Gastroesophageal sphincter (tissue), 3 donors: ENCODE measurements around the gene CDH6.

Source experiments
- POLR2AphosphoS5 ChIP-seq: sonication (generic); formaldehyde crosslinking; IDR thresholded peaks from one replicate; pipeline ENCODE4 v1.6.1; 2017; ENCODE audit warnings: antibody characterized with exemption
- TF ChIP-seq, protein P1 (sequence below), 4 experiments: fragments of 200-600 bp in 2 of 4; fragments of 450-650 bp in 2 of 4; sonication (generic) in 1 of 4; IDR thresholded peaks; one replicate each; pipeline ENCODE4 v1.5.1; 2017 to 2019; ENCODE audit warnings: antibody characterized with exemption in 4 of 4, mild to moderate bottlenecking in 2 of 4, moderate library complexity in 2 of 4

DNA sequence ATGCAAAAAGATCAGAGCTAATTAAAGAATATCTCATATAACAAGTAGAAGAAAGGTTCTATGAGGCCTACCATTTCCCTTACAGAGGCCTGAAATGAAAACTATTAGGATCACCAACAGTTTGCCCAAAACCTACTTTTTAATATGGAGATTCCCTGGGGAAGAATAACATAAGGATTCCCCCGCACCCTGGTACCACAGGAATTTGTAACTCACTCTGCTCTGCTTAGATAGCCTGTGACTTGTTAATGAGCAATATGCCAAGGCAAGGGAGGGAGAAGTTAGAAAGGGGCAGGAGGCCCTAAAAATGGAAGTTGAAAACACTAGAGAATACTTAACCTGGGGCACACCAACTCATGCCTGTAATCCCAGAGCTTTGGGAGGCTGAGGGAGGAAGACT is 107.0 kb downstream of the CDH6 start:
- TF ChIP-seq, protein P1, sequence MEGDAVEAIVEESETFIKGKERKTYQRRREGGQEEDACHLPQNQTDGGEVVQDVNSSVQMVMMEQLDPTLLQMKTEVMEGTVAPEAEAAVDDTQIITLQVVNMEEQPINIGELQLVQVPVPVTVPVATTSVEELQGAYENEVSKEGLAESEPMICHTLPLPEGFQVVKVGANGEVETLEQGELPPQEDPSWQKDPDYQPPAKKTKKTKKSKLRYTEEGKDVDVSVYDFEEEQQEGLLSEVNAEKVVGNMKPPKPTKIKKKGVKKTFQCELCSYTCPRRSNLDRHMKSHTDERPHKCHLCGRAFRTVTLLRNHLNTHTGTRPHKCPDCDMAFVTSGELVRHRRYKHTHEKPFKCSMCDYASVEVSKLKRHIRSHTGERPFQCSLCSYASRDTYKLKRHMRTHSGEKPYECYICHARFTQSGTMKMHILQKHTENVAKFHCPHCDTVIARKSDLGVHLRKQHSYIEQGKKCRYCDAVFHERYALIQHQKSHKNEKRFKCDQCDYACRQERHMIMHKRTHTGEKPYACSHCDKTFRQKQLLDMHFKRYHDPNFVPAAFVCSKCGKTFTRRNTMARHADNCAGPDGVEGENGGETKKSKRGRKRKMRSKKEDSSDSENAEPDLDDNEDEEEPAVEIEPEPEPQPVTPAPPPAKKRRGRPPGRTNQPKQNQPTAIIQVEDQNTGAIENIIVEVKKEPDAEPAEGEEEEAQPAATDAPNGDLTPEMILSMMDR (IDR thresholded peaks at IDR 0.05): no peak
- no peak for TF ChIP-seq POLR2AphosphoS5
